Esophagus squamous epithelium (tissue), 4 donors: ENCODE data around the gene NUDT6.

Source experiments
- POLR2A ChIP-seq, 4 donors: fragments of 450-650 bp; IDR thresholded peaks; one replicate each; pipeline ENCODE4 v1.6.1; 2017; ENCODE audit warnings: antibody characterized with exemption in 4 of 4, mild to moderate bottlenecking in 4 of 4, moderate library complexity in 3 of 4
- TF ChIP-seq, protein P1 (sequence below), 6 experiments: fragments of 450-650 bp in 4 of 6; fragments of 200-600 bp in 2 of 6; sonication (generic) in 2 of 6; IDR thresholded peaks; one replicate each; pipeline ENCODE4 v1.5.1; 2016 to 2019; ENCODE audit warnings: antibody characterized with exemption in 6 of 6, mild to moderate bottlenecking in 4 of 6, moderate library complexity in 4 of 6

DNA sequence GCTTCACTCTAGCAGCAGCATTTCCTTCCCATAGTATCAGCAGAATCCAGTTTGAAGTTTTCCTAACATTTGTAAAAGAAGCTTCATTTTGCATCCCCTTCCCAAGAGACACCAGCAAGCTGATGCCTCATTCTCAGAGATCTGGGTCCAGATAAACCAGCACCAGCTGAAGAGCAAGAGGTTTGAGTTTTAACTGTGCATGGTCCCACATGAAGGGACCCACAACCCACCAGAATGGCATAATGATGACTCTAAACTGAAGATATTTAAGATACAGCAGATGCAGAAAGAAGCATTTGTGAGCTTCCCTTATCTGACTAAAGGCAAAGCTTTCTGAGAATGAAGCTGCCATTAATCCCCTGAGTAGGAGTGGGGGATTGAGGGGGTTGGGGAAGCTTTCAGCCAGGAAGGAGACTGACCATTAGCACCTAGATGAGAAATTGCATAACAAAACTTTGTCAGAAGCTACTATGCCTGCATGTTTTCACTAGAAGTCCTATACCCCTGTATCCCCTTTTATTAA lies 18.6 kb downstream of the NUDT6 start:
- no peak for TF ChIP-seq POLR2A (IDR thresholded peaks at IDR 0.05)
- TF ChIP-seq, protein P1, sequence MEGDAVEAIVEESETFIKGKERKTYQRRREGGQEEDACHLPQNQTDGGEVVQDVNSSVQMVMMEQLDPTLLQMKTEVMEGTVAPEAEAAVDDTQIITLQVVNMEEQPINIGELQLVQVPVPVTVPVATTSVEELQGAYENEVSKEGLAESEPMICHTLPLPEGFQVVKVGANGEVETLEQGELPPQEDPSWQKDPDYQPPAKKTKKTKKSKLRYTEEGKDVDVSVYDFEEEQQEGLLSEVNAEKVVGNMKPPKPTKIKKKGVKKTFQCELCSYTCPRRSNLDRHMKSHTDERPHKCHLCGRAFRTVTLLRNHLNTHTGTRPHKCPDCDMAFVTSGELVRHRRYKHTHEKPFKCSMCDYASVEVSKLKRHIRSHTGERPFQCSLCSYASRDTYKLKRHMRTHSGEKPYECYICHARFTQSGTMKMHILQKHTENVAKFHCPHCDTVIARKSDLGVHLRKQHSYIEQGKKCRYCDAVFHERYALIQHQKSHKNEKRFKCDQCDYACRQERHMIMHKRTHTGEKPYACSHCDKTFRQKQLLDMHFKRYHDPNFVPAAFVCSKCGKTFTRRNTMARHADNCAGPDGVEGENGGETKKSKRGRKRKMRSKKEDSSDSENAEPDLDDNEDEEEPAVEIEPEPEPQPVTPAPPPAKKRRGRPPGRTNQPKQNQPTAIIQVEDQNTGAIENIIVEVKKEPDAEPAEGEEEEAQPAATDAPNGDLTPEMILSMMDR (IDR thresholded peaks at IDR 0.05), result no peak
